Neural progenitor cell (in vitro differentiated cells): ENCODE measurements around the gene PLCB1. TPM values are rescaled to one million over a fixed set of nuclear protein-coding genes. Genes with fewer than 3 reads are reported as not detected.
"Not testable (repeated sequence)": the region's sequence is repeated elsewhere in the genome, so short reads cannot be mapped to it uniquely, and the experiment has no call there.

Source experiments
- DNase-seq: peaks from one replicate; pipeline ENCODE4 v3.0.0-alpha.2; 2016; ENCODE audit warnings: low spot score
- H2AFZ ChIP-seq: fragments of 200-600 bp; sonication (generic); replicated peaks from 2 replicates; pipeline ENCODE4 v1.6.1; 2016; ENCODE audit warnings: antibody characterized with exemption
- H3F3A ChIP-seq: fragments of 200-600 bp; sonication (generic); 2 replicates; pipeline ENCODE4 v1.6.1; 2016; ENCODE audit warnings: antibody characterized with exemption, low read depth
- H3K27ac ChIP-seq: fragments of 200-600 bp; sonication (generic); 2 replicates; pipeline ENCODE4 v1.5.1; 2016; ENCODE audit warnings: mild to moderate bottlenecking
- H3K27me3 ChIP-seq: fragments of 200-600 bp; sonication (generic); 2 replicates; pipeline ENCODE4 v1.6.1; 2016; ENCODE audit warnings: mild to moderate bottlenecking, moderate library complexity
- H3K36me3 ChIP-seq: fragments of 200-600 bp; sonication (generic); 2 replicates; pipeline ENCODE4 v1.5.1; 2016
- H3K4me1 ChIP-seq: fragments of 200-600 bp; sonication (generic); 2 replicates; pipeline ENCODE4 v1.6.1; 2016; ENCODE audit warnings: mixed run types
- H3K4me2 ChIP-seq: fragments of 200-600 bp; sonication (generic); 2 replicates; pipeline ENCODE4 v1.6.1; 2016
- H3K4me3 ChIP-seq: fragments of 200-600 bp; sonication (generic); 2 replicates; pipeline ENCODE4 v1.5.1; 2016
- H3K79me2 ChIP-seq: fragments of 200-600 bp; sonication (generic); 2 replicates; pipeline ENCODE4 v1.6.1; 2016; ENCODE audit warnings: low read depth
- H3K9ac ChIP-seq: fragments of 200-600 bp; sonication (generic); 2 replicates; pipeline ENCODE4 v1.6.1; 2016
- H3K9me3 ChIP-seq: fragments of 200-600 bp; sonication (generic); 2 replicates; pipeline ENCODE4 v1.5.1; 2016; ENCODE audit warnings: low read depth
- H4K20me1 ChIP-seq: fragments of 200-600 bp; sonication (generic); 2 replicates; pipeline ENCODE4 v1.6.1; 2016; ENCODE audit warnings: low read depth
- H3K27ac Mint-ChIP-seq: 3 replicates; pipeline ENCODE4 v1.8.0; 2021; ENCODE audit warnings: mixed read lengths
- H3K27me3 Mint-ChIP-seq: 2 replicates; pipeline ENCODE4 v1.8.0; 2022; ENCODE audit warnings: low read depth, mild to moderate bottlenecking, inconsistent platforms, moderate library complexity, mixed read lengths; ENCODE audit not compliant: insufficient read depth
- H3K36me3 Mint-ChIP-seq: 3 replicates; pipeline ENCODE4 v1.8.0; 2021; ENCODE audit warnings: mixed read lengths
- H3K4me1 Mint-ChIP-seq: 3 replicates; pipeline ENCODE4 v1.8.0; 2021; ENCODE audit warnings: mixed read lengths
- H3K4me3 Mint-ChIP-seq: 3 replicates; pipeline ENCODE4 v1.8.0; 2021; ENCODE audit warnings: mild to moderate bottlenecking, moderate library complexity, mixed read lengths
- H3K9me3 Mint-ChIP-seq: 3 replicates; pipeline ENCODE4 v1.8.0; 2020; ENCODE audit warnings: mixed read lengths
- CTCF ChIP-seq: fragments of 200-600 bp; sonication (generic); IDR thresholded peaks from 2 replicates; pipeline ENCODE4 v1.5.1; 2017; ENCODE audit warnings: antibody characterized with exemption, mild to moderate bottlenecking
- EZH2 ChIP-seq: fragments of 200-600 bp; sonication (generic); IDR thresholded peaks from 2 replicates; pipeline ENCODE4 v1.6.1; 2017; ENCODE audit warnings: antibody characterized with exemption, mild to moderate bottlenecking, moderate library complexity
- EZH2phosphoT487 ChIP-seq: fragments of 200-600 bp; sonication (generic); IDR thresholded peaks from 2 replicates; pipeline ENCODE4 v1.6.1; 2017; ENCODE audit warnings: antibody characterized with exemption
- total RNA-seq: library from RNA; depleted of rRNA; stranded (reverse); fragments of >200 nt; gene quantifications from 2 replicates; pipeline ENCODE4 v1.2.3, GENCODE V29; 2015; ENCODE audit warnings: low replicate concordance

The PLCB1 gene
- total RNA-seq, 1 donor from 2014 or later: 30.2 TPM

DNA sequence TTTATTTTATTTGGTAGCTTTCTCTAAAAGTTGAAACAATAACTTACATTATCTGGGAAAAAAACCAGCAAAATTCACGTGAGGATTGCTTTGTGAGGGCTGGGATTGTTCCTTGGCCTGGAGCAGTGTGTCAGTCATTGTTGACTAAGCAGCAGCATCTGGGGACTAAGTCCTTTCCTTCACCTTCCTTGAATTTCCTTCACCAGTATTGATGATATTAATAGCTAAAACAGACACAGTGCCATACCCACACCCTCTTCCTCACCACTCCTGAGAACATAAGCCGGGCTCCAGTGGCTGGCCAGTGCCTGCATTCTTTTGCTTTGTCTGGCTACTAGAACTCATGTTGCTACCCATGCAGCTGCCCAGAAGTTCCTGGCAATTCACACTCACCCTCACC is 23.7 kb downstream of the PLCB1 start:
- Mint-ChIP-seq H3K4me1 (peaks cover 2% of the 10 kb centered on the region), H3K27ac (no peak overlapping the region), H3K27me3 (no peaks in the 10 kb centered on the region), H3K4me3 (no peak overlapping the region), H3K36me3 (peaks cover 12% of the 10 kb centered on the region), H3K9me3 (peaks cover 19% of the 10 kb centered on the region)
- Histone ChIP-seq H3K27ac (no peak overlapping the region), H3K36me3 (no peaks in the 10 kb centered on the region), H3F3A (no peaks in the 10 kb centered on the region), H3K4me2 (no peak overlapping the region), H3K4me3 (no peak overlapping the region), H3K4me1 (peaks cover 4% of the 10 kb centered on the region), H3K9me3 (no peaks in the 10 kb centered on the region), H2AFZ (no peak overlapping the region), H3K9ac (no peak overlapping the region), H4K20me1 (no peaks in the 10 kb centered on the region), H3K79me2 (no peaks in the 10 kb centered on the region), H3K27me3 (no peaks in the 10 kb centered on the region)
- TF ChIP-seq EZH2 (no peak), EZH2phosphoT487 (no peak), CTCF (no peak)
- DNase-seq: no peak

- Histone ChIP-seq H3K4me2 (no peak overlapping the region), H3K9me3 (no peaks in the 10 kb centered on the region), H3K27ac (no peak overlapping the region), H3K4me3 (no peak overlapping the region), H3K27me3 (no peaks in the 10 kb centered on the region), H2AFZ (no peak overlapping the region), H3F3A (no peaks in the 10 kb centered on the region), H3K79me2 (no peaks in the 10 kb centered on the region), H3K9ac (no peak overlapping the region), H3K4me1 (no peaks in the 10 kb centered on the region), H4K20me1 (no peaks in the 10 kb centered on the region), H3K36me3 (no peaks in the 10 kb centered on the region)
- Mint-ChIP-seq H3K4me1 (peaks cover 5% of the 10 kb centered on the region), H3K9me3 (peaks cover 19% of the 10 kb centered on the region), H3K27ac (no peak overlapping the region), H3K36me3 (peaks cover 12% of the 10 kb centered on the region), H3K27me3 (no peaks in the 10 kb centered on the region), H3K4me3 (no peak overlapping the region)
- TF ChIP-seq CTCF: no peak
- TF ChIP-seq EZH2: no peak
- TF ChIP-seq EZH2phosphoT487: no peak
- DNase-seq: no peak
Measured at GRCh38 chr20:8156235-8157079, 24.4 kb downstream of the PLCB1 start.

- H3K27ac Mint-ChIP-seq, H3K4me3 ChIP-seq, H3K27me3 Mint-ChIP-seq, H3K27ac ChIP-seq, H3K27me3 ChIP-seq, H3K4me1 ChIP-seq, H4K20me1 ChIP-seq, H3F3A ChIP-seq, H3K4me3 Mint-ChIP-seq, H3K4me1 Mint-ChIP-seq, H3K4me2 ChIP-seq, H3K9ac ChIP-seq, H2AFZ ChIP-seq, H3K79me2 ChIP-seq, H3K36me3 Mint-ChIP-seq, DNase-seq, H3K9me3 ChIP-seq, H3K36me3 ChIP-seq: not testable (repeated sequence)
- peaks cover 19% of the 10 kb centered on the region for H3K9me3 Mint-ChIP-seq
Measured at GRCh38 chr20:8159217-8159616, 27.2 kb downstream of the PLCB1 start.
